Keratinocyte (primary cell): ENCODE measurements around the gene ASTN2.

Experiments
- EZH2 ChIP-seq: IDR thresholded peaks from one replicate; pipeline ENCODE4 v1.6.1; 2012; ENCODE audit warnings: inconsistent platforms, mild to moderate bottlenecking, low read length, moderate library complexity
- TF ChIP-seq, protein P1 (sequence below), 3 experiments: IDR thresholded peaks in 1 of 3; conservative IDR thresholded peaks in 1 of 3; optimal IDR thresholded peaks in 1 of 3; 2 replicates in 2 of 3; 3 replicates in 1 of 3; pipeline versions ENCODE3 to v1.5.1; 2011; ENCODE audit warnings: low read length in 3 of 3, mild to moderate bottlenecking in 3 of 3, moderate library complexity in 2 of 3, control low read depth in 1 of 3, inconsistent platforms in 1 of 3; ENCODE audit not compliant: insufficient read depth in 2 of 3; ENCODE audit errors: extremely low read depth in 1 of 3

DNA sequence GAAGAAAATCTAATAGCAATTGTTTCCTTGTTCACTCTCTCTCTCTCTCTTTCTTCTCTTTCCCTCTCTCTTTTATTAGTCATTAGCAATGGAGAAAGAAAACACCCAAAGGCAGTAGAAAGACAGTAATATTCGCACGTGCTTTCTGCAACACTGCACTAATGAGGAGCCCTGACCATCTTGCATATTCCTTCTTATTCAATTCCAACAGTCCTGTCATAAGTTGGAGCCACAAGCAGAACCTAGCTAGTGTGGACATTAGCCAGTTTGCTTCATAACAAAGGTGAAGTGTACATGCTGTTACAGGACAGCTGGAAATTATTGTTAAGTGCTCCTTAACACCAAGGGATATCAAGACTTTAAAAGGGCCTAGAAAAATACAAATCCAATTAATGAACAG is 664.3 kb downstream of the ASTN2 start:
- TF ChIP-seq, protein P1, sequence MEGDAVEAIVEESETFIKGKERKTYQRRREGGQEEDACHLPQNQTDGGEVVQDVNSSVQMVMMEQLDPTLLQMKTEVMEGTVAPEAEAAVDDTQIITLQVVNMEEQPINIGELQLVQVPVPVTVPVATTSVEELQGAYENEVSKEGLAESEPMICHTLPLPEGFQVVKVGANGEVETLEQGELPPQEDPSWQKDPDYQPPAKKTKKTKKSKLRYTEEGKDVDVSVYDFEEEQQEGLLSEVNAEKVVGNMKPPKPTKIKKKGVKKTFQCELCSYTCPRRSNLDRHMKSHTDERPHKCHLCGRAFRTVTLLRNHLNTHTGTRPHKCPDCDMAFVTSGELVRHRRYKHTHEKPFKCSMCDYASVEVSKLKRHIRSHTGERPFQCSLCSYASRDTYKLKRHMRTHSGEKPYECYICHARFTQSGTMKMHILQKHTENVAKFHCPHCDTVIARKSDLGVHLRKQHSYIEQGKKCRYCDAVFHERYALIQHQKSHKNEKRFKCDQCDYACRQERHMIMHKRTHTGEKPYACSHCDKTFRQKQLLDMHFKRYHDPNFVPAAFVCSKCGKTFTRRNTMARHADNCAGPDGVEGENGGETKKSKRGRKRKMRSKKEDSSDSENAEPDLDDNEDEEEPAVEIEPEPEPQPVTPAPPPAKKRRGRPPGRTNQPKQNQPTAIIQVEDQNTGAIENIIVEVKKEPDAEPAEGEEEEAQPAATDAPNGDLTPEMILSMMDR (optimal IDR thresholded peaks at IDR 0.05 in 1 of 3, IDR thresholded peaks at IDR 0.05 in 1 of 3, conservative IDR thresholded peaks at IDR 0.05 in 1 of 3; ENCODE audit: extremely low read depth in 1 of 3, insufficient read depth in 2 of 3, low read length in 3 of 3), result no peak
- no peak for TF ChIP-seq EZH2
